ENCODE results near the gene SHOC1. TPM values are rescaled to one million over a fixed set of nuclear protein-coding genes. Genes with fewer than 3 reads are reported as not detected.

The SHOC1 gene
- total RNA-seq, 3 donors from 2014 or later (not counting 1 experiment from before 2014, with no cell fraction given) = not detected

DNA sequence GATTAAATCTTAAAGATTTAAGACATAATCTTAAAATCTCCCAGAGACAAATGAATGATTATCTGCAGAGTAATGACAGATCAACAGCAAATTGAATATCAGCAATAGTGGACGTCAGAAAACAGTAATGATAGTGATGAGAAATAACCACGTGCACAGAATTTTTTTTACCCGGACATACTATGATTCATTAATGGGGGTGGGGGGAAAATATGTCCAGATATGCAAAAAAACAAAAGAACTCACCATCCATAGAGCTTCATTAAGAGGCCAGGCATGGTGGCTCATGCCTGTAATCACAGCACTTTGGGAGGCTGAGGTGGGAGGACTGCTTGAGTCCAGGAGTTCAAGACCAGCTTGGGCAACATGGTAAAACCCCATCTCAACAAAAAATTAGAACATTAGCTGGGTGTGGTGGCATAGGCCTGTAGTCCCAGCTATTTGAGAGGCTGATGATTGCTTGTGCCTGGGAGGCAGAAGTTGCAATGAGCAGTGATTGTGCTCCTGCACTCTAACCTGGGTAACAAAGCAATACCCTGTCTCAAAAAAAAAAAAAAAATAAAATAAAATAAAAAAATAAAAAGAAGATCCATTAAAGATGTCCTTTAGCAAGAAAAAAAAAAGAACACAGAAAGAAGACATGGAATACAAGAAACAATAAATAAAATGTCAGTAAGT is 30.9 kb upstream of the SHOC1 start:
- H3K4me1 Mint-ChIP-seq = no peaks in the 10 kb centered on the region
- TF ChIP-seq, protein P1, sequence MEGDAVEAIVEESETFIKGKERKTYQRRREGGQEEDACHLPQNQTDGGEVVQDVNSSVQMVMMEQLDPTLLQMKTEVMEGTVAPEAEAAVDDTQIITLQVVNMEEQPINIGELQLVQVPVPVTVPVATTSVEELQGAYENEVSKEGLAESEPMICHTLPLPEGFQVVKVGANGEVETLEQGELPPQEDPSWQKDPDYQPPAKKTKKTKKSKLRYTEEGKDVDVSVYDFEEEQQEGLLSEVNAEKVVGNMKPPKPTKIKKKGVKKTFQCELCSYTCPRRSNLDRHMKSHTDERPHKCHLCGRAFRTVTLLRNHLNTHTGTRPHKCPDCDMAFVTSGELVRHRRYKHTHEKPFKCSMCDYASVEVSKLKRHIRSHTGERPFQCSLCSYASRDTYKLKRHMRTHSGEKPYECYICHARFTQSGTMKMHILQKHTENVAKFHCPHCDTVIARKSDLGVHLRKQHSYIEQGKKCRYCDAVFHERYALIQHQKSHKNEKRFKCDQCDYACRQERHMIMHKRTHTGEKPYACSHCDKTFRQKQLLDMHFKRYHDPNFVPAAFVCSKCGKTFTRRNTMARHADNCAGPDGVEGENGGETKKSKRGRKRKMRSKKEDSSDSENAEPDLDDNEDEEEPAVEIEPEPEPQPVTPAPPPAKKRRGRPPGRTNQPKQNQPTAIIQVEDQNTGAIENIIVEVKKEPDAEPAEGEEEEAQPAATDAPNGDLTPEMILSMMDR (IDR thresholded peaks at IDR 0.05) = no peak
- peaks cover 9 to 24% of the 10 kb centered on the region in 2 donors for H3K27me3 Mint-ChIP-seq (ENCODE audit: low read depth in 2 of 2)
- Histone ChIP-seq H3K27ac (ENCODE audit: low read length) (no peak overlapping the region), H3K27me3 (ENCODE audit: control insufficient read depth, insufficient read depth, low read length) (no peaks in the 10 kb centered on the region), H3K9me3 (ENCODE audit: control insufficient read depth, insufficient read depth, low read length) (no peaks in the 10 kb centered on the region), H3K4me1 (ENCODE audit: control insufficient read depth, insufficient read depth, low read length) (no peaks in the 10 kb centered on the region), H3K4me3 (ENCODE audit: low read length) (no peak overlapping the region), H3K36me3 (ENCODE audit: control insufficient read depth, insufficient read depth, low read length) (no peaks in the 10 kb centered on the region)
- H3K27ac Mint-ChIP-seq = no peak overlapping the region
- WGBS (ENCODE audit: insufficient coverage) = 71% methylated on average over 1 of the region's 3 CpGs
- ATAC-seq (no peak), DNase-seq (no peak)
- no peaks in the 10 kb centered on the region for H3K36me3 Mint-ChIP-seq
- intact Hi-C loops (cut with micrococcal nuclease) = no loop called here
- no peaks in the 10 kb centered on the region for H3K9me3 Mint-ChIP-seq
- no peak overlapping the region for H3K4me3 Mint-ChIP-seq

DNA sequence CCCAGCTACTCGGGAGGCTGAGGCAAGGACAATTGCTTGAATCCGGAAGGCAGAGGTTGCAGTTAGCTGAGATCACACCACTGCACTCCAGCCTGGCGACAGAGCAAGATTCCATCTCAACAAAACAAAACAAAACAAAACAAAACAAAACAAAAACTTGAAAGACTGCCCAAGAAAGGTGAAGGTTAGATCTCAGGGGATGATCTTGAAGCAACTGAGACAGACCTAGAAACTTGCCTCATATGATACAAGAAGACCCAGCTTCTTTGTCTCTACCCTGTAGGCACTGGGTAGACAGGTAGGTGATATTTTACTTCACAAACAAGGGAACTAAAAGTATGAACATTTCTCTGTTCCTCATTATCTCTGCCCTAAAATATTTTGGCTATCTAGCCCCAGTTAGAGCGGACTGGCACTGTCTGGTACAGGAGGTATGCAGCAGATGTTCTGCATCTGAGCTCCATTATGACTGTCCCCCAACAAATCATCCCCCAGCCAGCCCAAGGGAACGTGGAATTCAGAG is 26.3 kb upstream of the SHOC1 start:
- TF ChIP-seq, protein P1 (IDR thresholded peaks at IDR 0.05) = no peak
- Histone ChIP-seq H3K4me3 (ENCODE audit: low read length) (no peak overlapping the region), H3K9me3 (ENCODE audit: control insufficient read depth, insufficient read depth, low read length) (no peaks in the 10 kb centered on the region), H3K27me3 (ENCODE audit: control insufficient read depth, insufficient read depth, low read length) (no peaks in the 10 kb centered on the region), H3K36me3 (ENCODE audit: control insufficient read depth, insufficient read depth, low read length) (no peaks in the 10 kb centered on the region), H3K27ac (ENCODE audit: low read length) (no peak overlapping the region), H3K4me1 (ENCODE audit: control insufficient read depth, insufficient read depth, low read length) (no peaks in the 10 kb centered on the region)
- WGBS (ENCODE audit: insufficient coverage) = 79% methylated on average over 5 of the region's 5 CpGs
- H3K4me3 Mint-ChIP-seq = no peak overlapping the region
- H3K27me3 Mint-ChIP-seq (ENCODE audit: low read depth in 2 of 2) = peaks cover 9 to 43% of the 10 kb centered on the region in 2 donors
- ATAC-seq (no peak), DNase-seq (no peak)
- no peaks in the 10 kb centered on the region for H3K36me3 Mint-ChIP-seq
- no peaks in the 10 kb centered on the region for H3K4me1 Mint-ChIP-seq
- intact Hi-C loops (cut with micrococcal nuclease) = no loop called here
- H3K27ac Mint-ChIP-seq = no peak overlapping the region
- no peaks in the 10 kb centered on the region for H3K9me3 Mint-ChIP-seq

- Mint-ChIP-seq H3K27me3 (ENCODE audit: low read depth in 2 of 2) (peaks cover 8 to 50% of the 10 kb centered on the region in 2 donors), H3K4me1 (no peaks in the 10 kb centered on the region), H3K36me3 (no peaks in the 10 kb centered on the region), H3K27ac (no peak overlapping the region), H3K4me3 (no peak overlapping the region), H3K9me3 (no peaks in the 10 kb centered on the region)
- Histone ChIP-seq H3K4me1 (ENCODE audit: control insufficient read depth, insufficient read depth, low read length) (no peaks in the 10 kb centered on the region), H3K9me3 (ENCODE audit: control insufficient read depth, insufficient read depth, low read length) (no peaks in the 10 kb centered on the region), H3K4me3 (ENCODE audit: low read length) (no peak overlapping the region), H3K27me3 (ENCODE audit: control insufficient read depth, insufficient read depth, low read length) (no peaks in the 10 kb centered on the region), H3K27ac (ENCODE audit: low read length) (no peak overlapping the region), H3K36me3 (ENCODE audit: control insufficient read depth, insufficient read depth, low read length) (no peaks in the 10 kb centered on the region)
- intact Hi-C loops (cut with micrococcal nuclease) = no loop called here
- ATAC-seq (no peak), DNase-seq (no peak)
- WGBS (ENCODE audit: insufficient coverage) = 100% methylated on average over 1 of the region's 1 CpG
- TF ChIP-seq, protein P1 (IDR thresholded peaks at IDR 0.05) = no peak
These were observed 24.6 kb upstream of the SHOC1 start for GRCh38 chr9:111819360-111819759.

All from natural killer cell (primary cell).